ENCODE data around the gene PXT1.
"Not testable (repeated sequence)": the region's sequence is repeated elsewhere in the genome, so short reads cannot be mapped to it uniquely, and the experiment has no call there.

PXT1 gene

DNA sequence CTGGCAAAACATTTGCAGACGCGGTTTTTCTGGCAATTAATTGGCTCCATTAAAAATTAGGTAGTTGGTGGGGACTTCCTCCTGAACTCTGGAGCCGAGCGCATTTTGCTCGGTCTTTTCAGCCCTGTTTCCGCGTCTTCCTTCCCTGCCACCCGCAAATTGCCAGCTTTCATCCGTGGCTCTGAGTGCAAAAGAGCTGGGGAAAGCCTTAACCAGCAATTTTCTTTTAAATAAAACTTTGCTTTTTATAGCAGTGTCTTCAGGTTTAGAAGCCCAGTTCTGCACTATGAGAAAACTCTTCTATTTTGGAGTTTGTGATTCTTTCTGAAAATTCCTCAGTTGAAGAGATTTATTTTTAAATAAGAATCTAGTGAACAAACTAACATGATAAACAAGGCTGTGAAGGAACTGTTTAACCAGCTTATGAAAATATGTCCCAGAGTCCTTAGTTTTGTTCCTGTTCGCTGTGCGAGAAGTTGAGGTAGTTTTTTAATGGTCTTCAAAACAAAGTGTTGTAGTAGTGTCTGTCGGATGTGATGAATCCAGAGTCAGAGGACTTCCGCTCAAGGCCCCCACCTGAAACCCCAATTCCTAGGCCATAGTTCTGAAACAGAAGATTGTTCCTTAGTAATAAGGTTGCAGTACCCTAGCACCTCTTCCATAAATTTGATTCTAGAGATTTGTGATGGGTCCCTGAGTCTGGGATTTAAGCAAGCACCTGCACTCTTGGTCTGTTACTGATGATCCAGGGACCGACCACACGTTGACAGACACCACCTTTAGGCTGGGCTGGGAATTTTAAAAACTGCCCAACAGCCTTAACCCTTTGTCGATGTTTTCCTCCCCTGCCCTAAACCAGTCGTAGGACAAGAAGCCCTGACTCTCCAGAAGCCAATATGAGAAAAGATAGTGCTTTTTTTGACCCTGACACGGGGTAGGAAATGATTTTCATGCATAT lies 1.1 kb upstream of the PXT1 start:
- no peak for DNase-seq (ENCODE audit: low spot score)

DNA sequence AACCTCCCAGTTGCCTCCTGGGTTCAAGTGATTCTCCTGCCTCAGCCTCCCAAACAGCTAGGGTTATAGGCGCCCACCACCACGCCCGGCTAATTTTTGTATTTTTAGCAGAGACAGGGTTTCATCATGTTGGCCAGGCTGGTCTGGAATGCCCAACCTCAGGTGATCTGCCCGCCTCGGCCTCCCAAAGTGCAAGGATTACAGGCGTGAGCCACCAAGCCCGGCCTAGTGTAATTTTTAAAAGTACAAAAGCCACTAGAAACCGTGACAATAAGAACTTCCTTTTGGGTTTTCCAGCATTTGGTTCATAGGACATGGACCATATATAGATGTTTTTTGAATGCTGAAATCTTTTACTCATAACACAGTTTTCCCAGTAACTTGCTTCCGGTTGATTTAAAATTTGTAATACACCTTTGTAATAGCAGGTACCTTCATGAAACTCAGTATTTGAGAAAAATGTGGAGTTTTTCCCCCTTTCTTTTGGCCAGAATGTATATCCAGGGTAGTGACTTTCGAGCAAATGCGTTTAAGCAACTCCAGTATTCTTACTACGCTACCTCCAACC lies 467 bp downstream of the PXT1 start:
- DNase-seq (ENCODE audit: low spot score), result no peak

DNA sequence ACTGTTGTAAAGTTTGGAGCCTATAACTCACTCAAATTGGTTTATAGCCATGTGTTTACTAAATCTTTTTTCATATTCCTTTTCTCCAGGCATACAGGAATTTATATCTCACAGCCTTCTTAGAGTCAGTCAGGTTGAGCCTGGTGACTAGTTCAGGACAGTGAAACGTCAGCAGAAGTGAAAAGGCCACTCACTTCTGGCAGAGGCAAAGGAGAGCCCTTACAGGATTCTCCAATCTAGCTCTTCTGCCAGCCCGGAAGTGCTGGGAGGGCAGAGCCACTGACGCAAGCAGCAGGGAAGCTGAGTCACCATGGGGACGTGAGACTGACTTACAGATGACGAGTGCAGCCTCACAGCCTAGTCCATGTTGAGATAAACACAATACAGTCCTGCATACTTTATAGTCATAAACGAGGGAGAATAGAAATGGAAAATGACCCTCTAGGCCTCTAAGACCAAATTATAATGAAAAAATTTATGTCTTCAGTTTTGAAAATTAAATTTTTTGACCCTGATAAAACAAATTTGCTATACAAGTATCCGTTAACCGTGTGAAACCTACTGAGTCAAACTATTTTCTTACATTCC lies 1.3 kb downstream of the PXT1 start:
- DNase-seq (ENCODE audit: low spot score), result peak; percentile 88

DNA sequence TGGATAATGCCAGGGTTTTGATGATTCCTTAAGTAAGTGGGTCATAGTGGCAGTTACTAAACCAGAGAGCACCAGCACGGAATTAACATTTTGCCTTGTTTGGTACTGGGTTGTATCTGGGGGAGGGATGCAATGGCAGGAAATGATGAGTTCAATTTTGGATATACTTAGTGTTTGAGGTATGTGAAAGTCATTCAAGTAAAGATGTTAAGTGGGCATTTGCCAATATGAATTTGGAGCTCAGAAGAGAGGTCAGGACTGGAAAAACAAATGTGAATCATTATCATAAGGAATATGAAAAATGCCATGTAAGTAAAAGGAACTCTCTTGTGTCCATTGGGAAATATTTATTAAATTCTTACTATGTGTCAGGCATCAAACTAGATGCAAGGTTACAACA lies 6.2 kb downstream of the PXT1 start:
- no peak for DNase-seq (ENCODE audit: low spot score)

GRCh38 chr6:36432151-36432671 lies 10.4 kb downstream of the PXT1 start:
- no peak for DNase-seq (ENCODE audit: low spot score)

DNA sequence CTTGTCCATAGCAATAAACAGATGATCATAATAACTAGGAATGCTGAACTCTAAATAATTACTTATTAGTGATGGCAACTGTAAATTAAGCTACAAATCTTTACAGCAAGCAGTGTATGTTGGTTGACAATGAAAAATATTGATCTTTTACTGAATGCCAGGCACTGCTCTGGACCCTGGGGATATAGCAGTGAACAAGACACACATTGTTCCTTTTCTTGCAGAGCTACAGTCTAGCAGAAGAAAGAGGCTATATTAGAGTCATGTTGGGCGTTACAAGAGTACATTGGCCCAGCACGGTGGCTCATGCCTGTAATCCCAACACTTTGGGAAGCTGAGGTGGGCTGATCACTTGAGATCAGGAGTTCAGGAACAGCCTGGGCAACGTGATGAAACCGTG lies 11.5 kb downstream of the PXT1 start:
- no peak for DNase-seq (ENCODE audit: low spot score)

GRCh38 chr6:36430351-36430750 lies 12.3 kb downstream of the PXT1 start:
- no peak for DNase-seq (ENCODE audit: low spot score)

- no peak for DNase-seq (ENCODE audit: low spot score)
Observed at GRCh38 chr6:36428911-36429310, 13.7 kb downstream of the PXT1 start.

DNA sequence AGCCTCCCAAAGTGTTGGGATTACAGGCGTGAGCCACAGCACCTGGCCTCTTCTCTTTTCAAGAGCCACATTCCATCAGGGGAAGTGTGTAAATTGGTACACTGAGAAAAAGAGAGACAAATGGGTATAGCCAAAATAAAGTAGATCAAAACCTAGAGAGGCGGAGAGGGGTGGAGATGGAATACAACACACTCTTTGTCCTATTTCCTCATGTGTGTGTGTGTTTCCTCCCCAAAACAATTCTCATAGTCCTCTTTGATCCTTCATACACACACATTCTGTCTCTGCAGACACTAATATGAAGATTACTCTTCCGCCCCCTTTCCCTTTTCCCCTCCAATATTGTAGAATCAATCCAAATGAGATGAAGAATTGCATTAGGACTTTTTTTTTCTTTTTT lies 16.0 kb downstream of the PXT1 start:
- DNase-seq (ENCODE audit: low spot score), result no peak

GRCh38 chr6:36423101-36423824 lies 19.4 kb downstream of the PXT1 start:
- DNase-seq (ENCODE audit: low spot score), result peak; percentile 97

GRCh38 chr6:36422714-36423100 lies 19.9 kb downstream of the PXT1 start:
- no peak for DNase-seq (ENCODE audit: low spot score)

DNA sequence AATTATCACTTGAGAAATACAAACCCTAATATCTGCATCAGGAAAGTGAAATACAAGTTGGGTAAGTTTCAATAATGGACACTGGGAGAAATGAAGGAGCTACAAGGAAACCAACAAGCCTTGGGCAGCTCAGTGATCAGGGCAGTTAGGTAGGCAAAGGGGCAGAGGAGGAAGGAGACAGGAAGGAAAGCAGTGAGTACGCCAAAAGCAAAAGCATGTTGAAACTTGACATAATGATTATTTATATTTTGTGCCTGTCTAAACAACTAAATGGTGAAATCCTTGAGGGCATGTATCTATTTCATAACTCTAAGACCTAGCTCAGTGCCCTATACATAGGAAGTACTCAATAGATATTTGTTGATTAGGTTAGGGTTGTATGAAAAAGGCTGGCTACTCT lies 23.3 kb downstream of the PXT1 start:
- no peak for DNase-seq (ENCODE audit: low spot score)

- no peak for DNase-seq (ENCODE audit: low spot score)
Observed at GRCh38 chr6:36418558-36418957, 24.1 kb downstream of the PXT1 start.

GRCh38 chr6:36414481-36414880 lies 28.2 kb downstream of the PXT1 start:
- no peak for DNase-seq (ENCODE audit: low spot score)

GRCh38 chr6:36413489-36414480 lies 28.9 kb downstream of the PXT1 start:
- DNase-seq (ENCODE audit: low spot score), result no peak

GRCh38 chr6:36409718-36410117 lies 32.9 kb downstream of the PXT1 start:
- not testable (repeated sequence) for DNase-seq (ENCODE audit: low spot score)

DNA sequence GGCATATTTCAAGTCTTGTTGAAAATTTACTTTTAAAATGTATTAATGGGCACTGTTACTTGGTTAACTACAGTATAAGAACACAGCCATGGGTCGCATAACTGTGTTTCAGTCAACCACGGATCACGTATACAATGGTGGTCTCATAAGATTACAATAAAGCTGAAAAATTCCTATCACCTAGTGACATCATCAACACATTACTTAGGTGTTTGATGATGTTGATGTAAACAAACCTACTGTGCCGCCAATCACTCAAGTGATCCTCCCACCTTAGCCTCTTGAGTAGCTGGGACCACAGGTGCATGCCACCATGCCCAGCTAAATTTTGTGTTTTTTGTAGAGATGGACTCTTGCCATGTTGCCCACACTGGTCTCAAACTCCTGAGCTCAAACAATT lies 38.5 kb downstream of the PXT1 start:
- DNase-seq (ENCODE audit: low spot score), result no peak

DNA sequence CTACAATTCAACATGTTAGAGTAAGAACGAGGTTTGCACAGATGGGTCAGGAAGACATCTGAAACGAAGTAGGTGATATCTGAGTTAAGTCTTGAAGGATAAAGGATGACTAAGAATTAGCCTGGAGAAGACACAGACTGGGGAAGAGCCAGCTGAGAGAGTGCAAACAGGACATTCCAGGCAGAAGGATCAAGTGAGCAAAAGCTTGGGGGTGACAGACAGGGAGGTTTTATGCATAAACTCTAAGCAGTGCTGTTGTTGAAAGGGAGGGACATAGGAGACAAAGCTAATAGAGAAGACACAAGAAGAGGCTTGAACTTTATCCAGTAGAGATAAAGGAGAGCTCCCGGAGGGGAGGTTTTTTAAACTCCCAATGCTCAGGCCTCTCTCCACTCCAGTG lies 40.2 kb downstream of the PXT1 start:
- no peak for DNase-seq (ENCODE audit: low spot score)

DNA sequence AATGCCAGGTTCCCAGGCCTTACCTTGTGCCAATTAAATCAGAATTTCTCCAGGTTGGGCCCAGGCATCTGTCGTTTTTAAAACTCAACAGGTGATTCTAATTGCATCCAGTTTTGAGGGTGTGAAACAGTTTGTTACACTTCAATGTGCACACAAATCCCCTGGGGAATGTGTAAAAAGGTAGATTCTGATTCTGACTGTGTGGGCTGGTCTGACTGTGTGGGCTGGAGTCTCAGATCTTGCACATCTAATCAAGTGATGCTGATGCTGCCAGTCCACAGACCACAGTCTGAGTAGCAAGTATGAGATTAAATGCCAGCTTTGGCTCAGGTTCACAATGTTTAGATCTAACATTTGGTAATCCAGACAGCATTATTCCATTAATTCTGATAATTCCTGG lies 42.7 kb downstream of the PXT1 start:
- no peak for DNase-seq (ENCODE audit: low spot score)

GRCh38 chr6:36392621-36393020 lies 50.0 kb downstream of the PXT1 start:
- DNase-seq (ENCODE audit: low spot score), result no peak

- DNase-seq (ENCODE audit: low spot score), result no peak
Observed at GRCh38 chr6:36389353-36389752, 53.3 kb downstream of the PXT1 start.

Measured in putamen (tissue), 1 donor.